ENCODE results near the gene FABP3. TPM values are rescaled to one million over a fixed set of nuclear protein-coding genes. Genes with fewer than 3 reads are reported as not detected.

Gene FABP3
- total and polyA plus RNA-seq, 2 of the 13 experiments (the other 11 are each of a cell fraction or from before 2014, with no cell fraction given): 0.21 to 0.24 TPM

GRCh38 chr1:31413405-31414001 is 40.6 kb upstream of the FABP3 start (continued):
- TF ChIP-seq MED13 (CRISPR knock-in tag; IDR thresholded peaks at IDR 0.05): no peak
- no peak for TF ChIP-seq ZNF703 (CRISPR knock-in tag; IDR thresholded peaks at IDR 0.05; ENCODE audit: borderline replicate concordance)
- TF ChIP-seq HINFP (CRISPR knock-in tag; IDR thresholded peaks at IDR 0.05; ENCODE audit: low read depth): 0 out of 2 replicates have a peak, but pooled peaks have one; percentile 23
- TF ChIP-seq ZBTB8A (CRISPR knock-in tag; IDR thresholded peaks at IDR 0.05; ENCODE audit: borderline replicate concordance, low read depth): no peak
- TF ChIP-seq ZC3H13 (CRISPR knock-in tag; IDR thresholded peaks at IDR 0.05): peak; percentile 78; the same call in 1 of the 2 replicates
- no peak for TF ChIP-seq ZKSCAN1 (IDR thresholded peaks at IDR 0.05; ENCODE audit: low read length)
- TF ChIP-seq ZNF275 (CRISPR knock-in tag; IDR thresholded peaks at IDR 0.05; ENCODE audit: borderline replicate concordance): no peak
- TF ChIP-seq HNRNPH1 (optimal IDR thresholded peaks at IDR 0.05; ENCODE audit: low read depth, low read length): no peak
- TF ChIP-seq RBFOX2 (IDR thresholded peaks at IDR 0.05; ENCODE audit: low read depth, low read length): peak; percentile 79
- TF ChIP-seq NCOR1 (IDR thresholded peaks at IDR 0.05; ENCODE audit: borderline replicate concordance, low read length): no peak
- peak; percentile 80 for TF ChIP-seq TOPORS (CRISPR knock-in tag; IDR thresholded peaks at IDR 0.05)
- TF ChIP-seq ZNF784 (CRISPR knock-in tag; IDR thresholded peaks at IDR 0.05; ENCODE audit: borderline replicate concordance): no peak
- peak; percentile 6; the same call in 1 of the 2 replicates for TF ChIP-seq MXD1 (CRISPR knock-in tag; IDR thresholded peaks at IDR 0.05)
- TF ChIP-seq JUN (CRISPR knock-in tag; IDR thresholded peaks at IDR 0.05): no peak
- TF ChIP-seq POLR2G (IDR thresholded peaks at IDR 0.05; ENCODE audit: low read depth, low read length): peak; percentile 30; the same call in 1 of the 2 replicates
- no peak for TF ChIP-seq RXRB (CRISPR knock-in tag; IDR thresholded peaks at IDR 0.05; ENCODE audit: borderline replicate concordance)
- no peak for TF ChIP-seq ZNF253 (CRISPR knock-in tag; IDR thresholded peaks at IDR 0.05; ENCODE audit: borderline replicate concordance)
- TF ChIP-seq CHD4 (IDR thresholded peaks at IDR 0.05; ENCODE audit: borderline replicate concordance, low read length): no peak
- TF ChIP-seq ZFP36L2 (CRISPR knock-in tag; IDR thresholded peaks at IDR 0.05): no peak
- TF ChIP-seq ZNF18 (CRISPR knock-in tag; IDR thresholded peaks at IDR 0.05; ENCODE audit: insufficient replicate concordance): no peak
- 0 out of 2 replicates have a peak, but pooled peaks have one; percentile 35 for TF ChIP-seq ZBTB42 (CRISPR knock-in tag; IDR thresholded peaks at IDR 0.05)
- no peak for TF ChIP-seq THYN1 (CRISPR knock-in tag; IDR thresholded peaks at IDR 0.05; ENCODE audit: borderline replicate concordance, low read depth)
- 0 out of 2 replicates have a peak, but pooled peaks have one; percentile 43 for TF ChIP-seq REL (CRISPR knock-in tag; conservative IDR thresholded peaks at IDR 0.05)
- TF ChIP-seq CREBL2 (CRISPR knock-in tag; IDR thresholded peaks at IDR 0.05; ENCODE audit: borderline replicate concordance): no peak
